SK-N-SH (cell line): Measurements from ENCODE around the gene CGN. TPM values are rescaled to one million over a fixed set of nuclear protein-coding genes. Genes with fewer than 3 reads are reported as not detected.

ENCODE experiments used
- CTCF ChIA-PET: fragments of 300-600, 350-600 bp; formaldehyde crosslinking; extraction: SDS; loops from one replicate; lab custom pipeline; 2021; lab: Yijun Ruan, JAX
- POLR2A ChIA-PET: fragments of 350-600 bp; sonication (Branson Sonifier 250); formaldehyde crosslinking; extraction: SDS; loops from one replicate; lab custom pipeline; 2020; ENCODE audit warnings: antibody characterized with exemption, inconsistent platforms; lab: Yijun Ruan, JAX
- DNase-seq: peaks from one replicate; pipeline ENCODE4 v3.0.0; 2012
- H2AFZ ChIP-seq: fragments of 200-600 bp; sonication (generic); 2 replicates; pipeline ENCODE4 v1.8.1; 2016; ENCODE audit warnings: antibody characterized with exemption, mild to moderate bottlenecking, low read depth
- H3F3A ChIP-seq: fragments of 200-600 bp; sonication (generic); replicated peaks from 2 replicates; pipeline ENCODE3; 2016; ENCODE audit warnings: antibody characterized with exemption, mild to moderate bottlenecking; ENCODE audit not compliant: insufficient read depth
- H3K27ac ChIP-seq, 2 experiments: fragments of 200-500 bp in 1 of 2; fragments of 200-600 bp in 1 of 2; sonication (Bioruptor generic) in 1 of 2; sonication (generic), shearing (Covaris generic) in 1 of 2; 2 replicates each; pipeline versions ENCODE4 v1.5.1 to v1.6.1; 2014 to 2016; ENCODE audit warnings: low read depth in 2 of 2, inconsistent platforms in 1 of 2, low read length in 1 of 2, mild to moderate bottlenecking in 1 of 2, mixed read lengths in 1 of 2
- H3K27me3 ChIP-seq: fragments of 200-600 bp; sonication (generic), shearing (Covaris generic); 2 replicates; pipeline ENCODE4 v1.6.1; 2016; ENCODE audit warnings: mixed run types; ENCODE audit not compliant: insufficient read depth
- H3K36me3 ChIP-seq, 2 experiments: fragments of 200-500 bp in 1 of 2; fragments of 200-600 bp in 1 of 2; sonication (Bioruptor generic) in 1 of 2; sonication (generic) in 1 of 2; replicated peaks in 1 of 2; 2 replicates each; pipeline versions ENCODE3 to v1.5.1; 2014 to 2016; ENCODE audit warnings: low read length in 1 of 2, mild to moderate bottlenecking in 1 of 2; ENCODE audit not compliant: insufficient read depth in 2 of 2, control insufficient read depth in 1 of 2
- H3K4me1 ChIP-seq, 2 experiments: fragments of 200-500 bp in 1 of 2; fragments of 200-600 bp in 1 of 2; sonication (Bioruptor generic) in 1 of 2; sonication (generic), shearing (Covaris generic) in 1 of 2; 2 replicates each; pipeline versions ENCODE4 v1.5.1 to v1.6.1; 2014 to 2016; ENCODE audit warnings: low read depth in 1 of 2, low read length in 1 of 2, mixed run types in 1 of 2; ENCODE audit not compliant: insufficient read depth in 2 of 2, control insufficient read depth in 1 of 2
- H3K4me2 ChIP-seq: fragments of 200-600 bp; sonication (generic), shearing (Covaris generic); 2 replicates; pipeline ENCODE4 v1.6.1; 2017; ENCODE audit warnings: mixed run types
- H3K4me3 ChIP-seq, 2 experiments: fragments of 200-500 bp in 1 of 2; fragments of 200-600 bp in 1 of 2; sonication (Bioruptor generic) in 1 of 2; sonication (generic), shearing (Covaris generic) in 1 of 2; 2 replicates each; pipeline versions ENCODE4 v1.5.1 to v1.8.1; 2014 to 2016; ENCODE audit warnings: low read depth in 2 of 2, inconsistent platforms in 1 of 2, low read length in 1 of 2, mild to moderate bottlenecking in 1 of 2, mixed read lengths in 1 of 2, moderate library complexity in 1 of 2
- H3K79me2 ChIP-seq: fragments of 200-600 bp; sonication (generic); 2 replicates; pipeline ENCODE4 v1.8.1; 2017; ENCODE audit warnings: mild to moderate bottlenecking; ENCODE audit not compliant: insufficient read depth
- H3K9ac ChIP-seq: fragments of 200-600 bp; sonication (generic); 2 replicates; pipeline ENCODE4 v1.6.1; 2017; ENCODE audit warnings: mixed run types
- H3K9me2 ChIP-seq: fragments of 200-600 bp; sonication (generic); 2 replicates; pipeline ENCODE4 v1.6.1; 2017; ENCODE audit warnings: mixed run types
- H3K9me3 ChIP-seq: fragments of 200-600 bp; sonication (generic); 2 replicates; pipeline ENCODE4 v1.6.1; 2017; ENCODE audit warnings: mixed run types, mild to moderate bottlenecking, moderate library complexity
- H4K20me1 ChIP-seq: fragments of 200-600 bp; sonication (generic); 2 replicates; pipeline ENCODE4 v1.6.1; 2017; ENCODE audit warnings: mild to moderate bottlenecking, mixed run types; ENCODE audit not compliant: insufficient read depth
- CHD2 ChIP-seq: fragments of 150-350 bp; IDR thresholded peaks from 2 replicates; pipeline ENCODE4 v1.6.1; 2018; ENCODE audit warnings: low read length; ENCODE audit not compliant: partially characterized antibody
- ELF1 ChIP-seq: IDR thresholded peaks from 2 replicates; pipeline ENCODE4 v1.4.0; 2012
- EZH2phosphoT487 ChIP-seq: fragments of 200-600 bp; sonication (generic); IDR thresholded peaks from 2 replicates; pipeline ENCODE4 v1.6.1; 2017; ENCODE audit warnings: low read depth, mixed run types, mild to moderate bottlenecking, antibody characterized with exemption, moderate library complexity, borderline replicate concordance
- FOXJ3 ChIP-seq: sonication (generic); formaldehyde crosslinking; IDR thresholded peaks from 2 replicates; pipeline ENCODE4 v1.5.1; 2020; ENCODE audit warnings: mild to moderate bottlenecking, missing genetic modification reagents
- FOXM1 ChIP-seq: IDR thresholded peaks from 2 replicates; pipeline ENCODE4 v1.4.0; 2012; ENCODE audit warnings: low read depth, mild to moderate bottlenecking
- GABPA ChIP-seq: IDR thresholded peaks from 2 replicates; pipeline ENCODE4 v1.4.0; 2012; ENCODE audit warnings: low read depth, mild to moderate bottlenecking
- MAX ChIP-seq: IDR thresholded peaks from 2 replicates; pipeline ENCODE4 v1.4.0; 2012; ENCODE audit warnings: low read depth
- NFIC ChIP-seq: IDR thresholded peaks from 2 replicates; pipeline ENCODE4 v1.4.0; 2012; ENCODE audit warnings: borderline replicate concordance
- RAD21 ChIP-seq: IDR thresholded peaks from 2 replicates; pipeline ENCODE4 v1.6.1; 2012; ENCODE audit warnings: mild to moderate bottlenecking, low read length
- RCOR1 ChIP-seq: fragments of 150-350 bp; IDR thresholded peaks from 2 replicates; pipeline ENCODE4 v1.6.1; 2017; ENCODE audit warnings: antibody characterized with exemption, low read length
- REST ChIP-seq: IDR thresholded peaks from 2 replicates; pipeline ENCODE4 v1.6.1; 2012; ENCODE audit warnings: mild to moderate bottlenecking, low read depth, low read length, moderate library complexity
- RFX5 ChIP-seq: IDR thresholded peaks from 2 replicates; pipeline ENCODE4 v1.6.1; 2012; ENCODE audit warnings: mild to moderate bottlenecking, improper control_type of control experiment, low read length
- RXRA ChIP-seq: IDR thresholded peaks from 2 replicates; pipeline ENCODE4 v1.4.0; 2012; ENCODE audit warnings: low read depth, mild to moderate bottlenecking, borderline replicate concordance
- SIN3A ChIP-seq: IDR thresholded peaks from 2 replicates; pipeline ENCODE4 v1.6.1; 2012; ENCODE audit warnings: low read depth, mild to moderate bottlenecking, low read length, moderate library complexity, borderline replicate concordance
- SMC3 ChIP-seq: IDR thresholded peaks from 2 replicates; pipeline ENCODE4 v1.6.1; 2012; ENCODE audit warnings: low read depth, low read length, improper control_type of control experiment
- TAF1 ChIP-seq: IDR thresholded peaks from 2 replicates; pipeline ENCODE4 v1.6.1; 2012; ENCODE audit warnings: low read depth, mild to moderate bottlenecking, low read length, moderate library complexity, borderline replicate concordance
- TEAD4 ChIP-seq: IDR thresholded peaks from 2 replicates; pipeline ENCODE4 v1.4.0; 2012; ENCODE audit warnings: mild to moderate bottlenecking, borderline replicate concordance; ENCODE audit not compliant: insufficient read depth
- YY1 ChIP-seq: IDR thresholded peaks from 2 replicates; pipeline ENCODE4 v1.4.0; 2012; ENCODE audit warnings: low read depth, mild to moderate bottlenecking
- ZBTB33 ChIP-seq: IDR thresholded peaks from 2 replicates; pipeline ENCODE4 v1.4.0; 2012; ENCODE audit warnings: low read depth, borderline replicate concordance
- WGBS: methylation state at CpG from one replicate; pipeline ENCODE4 v1.1.6; 2017; ENCODE audit warnings: low lambda C conversion rate; 5-methylcytosine and 5-hydroxymethylcytosine counted together
- polyA plus RNA-seq, 3 experiments: library from polyadenylated mRNA; depleted of rRNA; stranded (reverse); fragments of >200 nt; gene quantifications; 2 replicates each; pipeline ENCODE4 v1.2.3, GENCODE V29; 2012

CGN gene
- polyA plus RNA-seq, 1 of the 3 experiments (the other 2 are of a cell fraction): 0.36 TPM

- H3K27ac ChIP-seq: no peak overlapping the region
- H3K79me2 ChIP-seq: no peaks in the 10 kb centered on the region
- no peak overlapping the region for H3K9ac ChIP-seq
- no peak overlapping the region for H3K4me3 ChIP-seq
- no peak overlapping the region for H3K4me2 ChIP-seq
- TF ChIP-seq NFIC (no peak), YY1 (no peak), ZBTB33 (no peak), RFX5 (no peak), CHD2 (no peak), MAX (no peak), FOXM1 (no peak), TEAD4 (no peak), GABPA (no peak), EZH2phosphoT487 (no peak), SIN3A (no peak), ELF1 (no peak), FOXJ3 (CRISPR knock-in tag) (no peak)
- peaks cover 11 to 43% of the 10 kb centered on the region in 2 experiments for H3K36me3 ChIP-seq
- no peaks in the 10 kb centered on the region; a peak in 1 of 4 replicates for H3K4me1 ChIP-seq
- no peaks in the 10 kb centered on the region for H3F3A ChIP-seq
- WGBS: 68% methylated on average over 6 of the region's 6 CpGs
- ChIA-PET POLR2A (no interaction called here), CTCF (interaction anchor here (3.4 kb wide), 1 partner anchor 10 kb away, joined by 34 read pairs; no protein-coding TSS in a partner anchor)
- H2AFZ ChIP-seq: no peak overlapping the region
- no peaks in the 10 kb centered on the region for H3K9me2 ChIP-seq
- no peaks in the 10 kb centered on the region for H4K20me1 ChIP-seq
- no peak for DNase-seq
- H3K9me3 ChIP-seq: no peaks in the 10 kb centered on the region
- H3K27me3 ChIP-seq: no peaks in the 10 kb centered on the region
Observed at GRCh38 chr1:151584278-151584677, 73.1 kb downstream of the CGN start.

- ChIA-PET CTCF (interaction anchor here (0.6 kb wide), 1 partner anchor 74 kb away, joined by 3 read pairs; the partner anchor contains the start of gene CGN), POLR2A (no interaction called here)
- Histone ChIP-seq H3F3A (no peaks in the 10 kb centered on the region), H2AFZ (no peak overlapping the region), H3K9me2 (no peaks in the 10 kb centered on the region), H3K4me3 (no peak overlapping the region), H3K4me1 (no peaks in the 10 kb centered on the region; a peak in 1 of 4 replicates), H4K20me1 (no peaks in the 10 kb centered on the region), H3K36me3 (peaks cover 11 to 38% of the 10 kb centered on the region in 2 experiments), H3K27ac (no peak overlapping the region), H3K4me2 (no peak overlapping the region), H3K9ac (no peak overlapping the region), H3K9me3 (no peaks in the 10 kb centered on the region), H3K27me3 (no peaks in the 10 kb centered on the region), H3K79me2 (no peaks in the 10 kb centered on the region)
- no peak for DNase-seq
- 81% methylated on average over 6 of the region's 7 CpGs for WGBS
- no peak for TF ChIP-seq TAF1
- TF ChIP-seq RCOR1: no peak
- TF ChIP-seq SMC3: no peak
- no peak for TF ChIP-seq ZBTB33
- TF ChIP-seq ELF1: no peak
- TF ChIP-seq MAX: no peak
- no peak for TF ChIP-seq RAD21
- TF ChIP-seq RXRA: no peak
- no peak for TF ChIP-seq FOXJ3 (CRISPR knock-in tag)
- TF ChIP-seq REST: no peak
Observed at GRCh38 chr1:151584780-151585179, 73.6 kb downstream of the CGN start.
